ENCODE measurements around the gene FOXF2.
A peak's percentile ranks its signal among the peaks of the same experiment; 100 is the strongest.
"Not testable (repeated sequence)": the region's sequence is repeated elsewhere in the genome, so short reads cannot be mapped to it uniquely, and the experiment has no call there.

FOXF2 gene

GRCh38 chr6:1389369-1390132 is at the start of gene FOXF2:
Gene FOXF2 (plus strand): TSS chr6:1389576. CDS start chr6:1389948, 372 bp downstream.
- peak; percentile 55 for DNase-seq

- no peak for DNase-seq
Observed at GRCh38 chr6:1346101-1346500, 43.3 kb upstream of the FOXF2 start.

GRCh38 chr6:1346558-1347091 is 42.8 kb upstream of the FOXF2 start:
- peak; percentile 25 for DNase-seq

GRCh38 chr6:1347161-1347560 is 42.2 kb upstream of the FOXF2 start:
- DNase-seq = no peak

- no peak for DNase-seq
Observed at GRCh38 chr6:1348675-1349074, 40.7 kb upstream of the FOXF2 start.

- DNase-seq = no peak
Observed at GRCh38 chr6:1349655-1350054, 39.7 kb upstream of the FOXF2 start.

GRCh38 chr6:1351381-1352008 is 37.9 kb upstream of the FOXF2 start:
- no peak for DNase-seq

GRCh38 chr6:1355068-1355467 is 34.3 kb upstream of the FOXF2 start:
- DNase-seq = not testable (repeated sequence)

- DNase-seq = not testable (repeated sequence)
Observed at GRCh38 chr6:1361717-1362116, 27.7 kb upstream of the FOXF2 start.

- DNase-seq = no peak
Observed at GRCh38 chr6:1362643-1363042, 26.7 kb upstream of the FOXF2 start.

- no peak for DNase-seq
Observed at GRCh38 chr6:1363298-1363697, 26.1 kb upstream of the FOXF2 start.

- peak; percentile 70 for DNase-seq
Observed at GRCh38 chr6:1363729-1364572, 25.4 kb upstream of the FOXF2 start.

GRCh38 chr6:1364791-1365190 is 24.6 kb upstream of the FOXF2 start:
- DNase-seq = peak; percentile 74

GRCh38 chr6:1365686-1366085 is 23.7 kb upstream of the FOXF2 start:
- no peak for DNase-seq

- no peak for DNase-seq
Observed at GRCh38 chr6:1367771-1368170, 21.6 kb upstream of the FOXF2 start.

GRCh38 chr6:1368940-1369339 is 20.4 kb upstream of the FOXF2 start:
- no peak for DNase-seq

GRCh38 chr6:1369695-1370094 is 19.7 kb upstream of the FOXF2 start:
- DNase-seq = not testable (repeated sequence)

- no peak for DNase-seq
Observed at GRCh38 chr6:1371933-1372332, 17.4 kb upstream of the FOXF2 start.

- no peak for DNase-seq
Observed at GRCh38 chr6:1372690-1373089, 16.7 kb upstream of the FOXF2 start.

GRCh38 chr6:1376653-1377052 is 12.7 kb upstream of the FOXF2 start:
- DNase-seq = no peak

- no peak for DNase-seq
Observed at GRCh38 chr6:1377526-1377925, 11.8 kb upstream of the FOXF2 start.

- no peak for DNase-seq
Observed at GRCh38 chr6:1378065-1379016, 11.0 kb upstream of the FOXF2 start.

Measured in EL (cell line).